C4-2B (cell line): ENCODE measurements around the gene KCNS1.

Experiments used
- H3K27ac ChIP-seq: fragments of 450-650 bp; 2 replicates; pipeline ENCODE4 v1.5.1; 2017
- CTCF ChIP-seq: fragments of 450-650 bp; conservative IDR thresholded peaks from 2 replicates; pipeline ENCODE4 v1.5.1; 2017; ENCODE audit warnings: mild to moderate bottlenecking
- ZFX ChIP-seq: fragments of 450-650 bp; IDR thresholded peaks from 2 replicates; pipeline ENCODE4 v1.6.1; 2017

Gene KCNS1

GRCh38 chr20:45044084-45044573, 56.8 kb downstream of the KCNS1 start:
- TF ChIP-seq CTCF: peak; percentile 96
- no peak for TF ChIP-seq ZFX
- peak overlapping the region; percentile 80 for H3K27ac ChIP-seq

DNA sequence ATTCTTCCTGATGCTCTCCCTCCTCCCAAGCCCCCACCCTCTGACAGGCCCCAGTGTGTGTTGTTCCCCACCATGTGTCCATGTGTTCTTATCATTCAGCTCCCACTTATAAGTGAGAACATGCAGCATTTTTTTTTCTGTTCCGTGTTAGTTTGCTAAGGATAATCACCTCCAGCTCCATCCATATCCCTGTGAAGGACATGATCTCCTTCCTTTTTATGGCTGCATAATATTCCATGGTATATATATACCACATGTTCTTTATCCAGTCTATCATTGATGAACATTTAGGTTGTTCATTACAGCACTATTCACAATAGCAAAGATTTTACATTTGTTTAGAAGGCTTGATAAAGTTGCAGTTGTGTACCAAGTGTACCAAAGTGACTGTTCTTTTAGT, 57.9 kb downstream of the KCNS1 start:
- TF ChIP-seq CTCF: no peak
- no peak for TF ChIP-seq ZFX
- no peak overlapping the region for H3K27ac ChIP-seq
